OCI-LY7 (cell line): ENCODE measurements around the gene LRBA.

Source experiments
- EZH2phosphoT487 ChIP-seq: fragments of 200-600 bp; sonication (generic); IDR thresholded peaks from 2 replicates; pipeline ENCODE4 v1.6.1; 2018; ENCODE audit warnings: low read depth, borderline replicate concordance, mild to moderate bottlenecking, mixed run types, antibody characterized with exemption, low read length, moderate library complexity, mixed read lengths
- TF ChIP-seq, protein P1 (sequence below): fragments of 200-600 bp; sonication (generic); conservative IDR thresholded peaks from 2 replicates; pipeline ENCODE4 v1.5.1; 2014; ENCODE audit warnings: mild to moderate bottlenecking, antibody characterized with exemption, low read length, moderate library complexity, mixed read lengths

GRCh38 chr4:150482581-150482980 lies 532.5 kb downstream of the LRBA start:
- TF ChIP-seq, protein P1, sequence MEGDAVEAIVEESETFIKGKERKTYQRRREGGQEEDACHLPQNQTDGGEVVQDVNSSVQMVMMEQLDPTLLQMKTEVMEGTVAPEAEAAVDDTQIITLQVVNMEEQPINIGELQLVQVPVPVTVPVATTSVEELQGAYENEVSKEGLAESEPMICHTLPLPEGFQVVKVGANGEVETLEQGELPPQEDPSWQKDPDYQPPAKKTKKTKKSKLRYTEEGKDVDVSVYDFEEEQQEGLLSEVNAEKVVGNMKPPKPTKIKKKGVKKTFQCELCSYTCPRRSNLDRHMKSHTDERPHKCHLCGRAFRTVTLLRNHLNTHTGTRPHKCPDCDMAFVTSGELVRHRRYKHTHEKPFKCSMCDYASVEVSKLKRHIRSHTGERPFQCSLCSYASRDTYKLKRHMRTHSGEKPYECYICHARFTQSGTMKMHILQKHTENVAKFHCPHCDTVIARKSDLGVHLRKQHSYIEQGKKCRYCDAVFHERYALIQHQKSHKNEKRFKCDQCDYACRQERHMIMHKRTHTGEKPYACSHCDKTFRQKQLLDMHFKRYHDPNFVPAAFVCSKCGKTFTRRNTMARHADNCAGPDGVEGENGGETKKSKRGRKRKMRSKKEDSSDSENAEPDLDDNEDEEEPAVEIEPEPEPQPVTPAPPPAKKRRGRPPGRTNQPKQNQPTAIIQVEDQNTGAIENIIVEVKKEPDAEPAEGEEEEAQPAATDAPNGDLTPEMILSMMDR = no peak
- TF ChIP-seq EZH2phosphoT487 = no peak
